A673 (cell line): ENCODE measurements around the gene TROAP. TPM values are rescaled to one million over a fixed set of nuclear protein-coding genes. Genes with fewer than 3 reads are reported as not detected.

Experiments used
- BruUV-seq: library from RNA; stranded (reverse); fragments of 400-500 nt; replicated peaks from 2 replicates; lab custom pipeline; 2021; lab: Mats Ljungman, UMichigan
- CTCF ChIA-PET: fragments of 300-600 bp; sonication (Branson Sonifier 250); formaldehyde crosslinking; loops from one replicate; lab custom pipeline; 2022; ENCODE audit warnings: antibody characterized with exemption; lab: Charles Lee
- POLR2A ChIA-PET: fragments of 300-600 bp; sonication (Branson Sonifier 250); formaldehyde crosslinking; loops from one replicate; lab custom pipeline; 2022; ENCODE audit warnings: antibody characterized with exemption; ENCODE audit not compliant: low non-redundant PET; lab: Charles Lee
- DNase-seq: peaks from one replicate; pipeline ENCODE4 v3.0.0-alpha.2; 2015; ENCODE audit warnings: low spot score
- H3K27ac ChIP-seq: fragments of 200-600 bp; sonication (generic); 2 replicates; pipeline ENCODE4 v1.5.1; 2016; ENCODE audit warnings: mixed run types, low read depth, mild to moderate bottlenecking, mixed read lengths, antibody characterized with exemption, low read length; ENCODE audit not compliant: poor library complexity, severe bottlenecking
- H3K27me3 ChIP-seq: fragments of 200-600 bp; sonication (generic); replicated peaks from 2 replicates; pipeline ENCODE4 v1.6.1; 2017; ENCODE audit warnings: mixed run types, low read depth, mild to moderate bottlenecking, mixed read lengths, antibody characterized with exemption, low read length; ENCODE audit not compliant: insufficient read depth, poor library complexity
- H3K36me3 ChIP-seq: fragments of 200-600 bp; sonication (generic); 2 replicates; pipeline ENCODE4 v1.6.1; 2016; ENCODE audit warnings: mixed run types, mild to moderate bottlenecking, mixed read lengths, antibody characterized with exemption, low read length; ENCODE audit not compliant: insufficient read depth, poor library complexity, severe bottlenecking
- H3K4me1 ChIP-seq: fragments of 200-600 bp; sonication (generic); 2 replicates; pipeline ENCODE4 v1.6.1; 2017; ENCODE audit warnings: mixed run types, mild to moderate bottlenecking, mixed read lengths, antibody characterized with exemption, low read length; ENCODE audit not compliant: insufficient read depth, poor library complexity, severe bottlenecking
- H3K4me3 ChIP-seq: fragments of 200-600 bp; sonication (generic); 2 replicates; pipeline ENCODE4 v1.5.1; 2016; ENCODE audit warnings: low read depth, mixed run types, mild to moderate bottlenecking, mixed read lengths, low read length; ENCODE audit not compliant: poor library complexity, severe bottlenecking
- H3K9me3 ChIP-seq: fragments of 200-600 bp; sonication (generic); 2 replicates; pipeline ENCODE4 v1.6.1; 2016; ENCODE audit warnings: mixed run types, low read depth, mild to moderate bottlenecking, mixed read lengths, antibody characterized with exemption, low read length; ENCODE audit not compliant: poor library complexity, severe bottlenecking
- CTCF ChIP-seq: fragments of 300-800, 200-600 bp; sonication (generic); conservative IDR thresholded peaks from 2 replicates; pipeline ENCODE4 v1.5.1; 2017; ENCODE audit warnings: low read depth, mild to moderate bottlenecking, antibody characterized with exemption, low read length, moderate library complexity, mixed read lengths
- EZH2 ChIP-seq: fragments of 200-600 bp; sonication (generic); IDR thresholded peaks from 2 replicates; pipeline ENCODE4 v1.6.1; 2017; ENCODE audit warnings: borderline replicate concordance, low read depth, mild to moderate bottlenecking, mixed read lengths, antibody characterized with exemption, low read length; ENCODE audit not compliant: poor library complexity, severe bottlenecking
- intact Hi-C: fragments of 100-400 bp; cut with micrococcal nuclease; formaldehyde crosslinking; loops from one replicate; pipeline ENCODE4 v1.10.0; 2022; ENCODE audit not compliant: unreplicated experiment
- total RNA-seq: library from RNA; stranded (reverse); gene quantifications from 2 replicates; pipeline ENCODE4 v1.2.3, GENCODE V29; 2021

TROAP gene
- total RNA-seq, 1 experiment from 2014 or later = 124 TPM

- POLR2A ChIA-PET = no interaction called here
- BruUV-seq = no TSS peak
- Histone ChIP-seq H3K4me3 (no peak overlapping the region), H3K9me3 (no peaks in the 10 kb centered on the region), H3K4me1 (peaks cover 7% of the 10 kb centered on the region), H3K27me3 (no peaks in the 10 kb centered on the region), H3K27ac (no peak overlapping the region), H3K36me3 (no peaks in the 10 kb centered on the region)
- TF ChIP-seq EZH2 = no peak
- TF ChIP-seq CTCF = peak; percentile 93
- DNase-seq = peak; percentile 68
- intact Hi-C loops = loop anchor here (1.0 to 2.0 kb wide), 3 partner anchors 58 to 226 kb away; partner anchors contain the start of gene DNAJC22
- CTCF ChIA-PET = interaction anchor here (0.6 to 2.7 kb wide), 9 partner anchors 11 to 292 kb away, joined by 3 to 15 read pairs (median 7); partner anchors contain the start of genes C1QL4 and DNAJC22
Measured at GRCh38 chr12:49288412-49288853, 34.6 kb upstream of the TROAP start.

- POLR2A ChIA-PET = no interaction called here
- no peaks in the 10 kb centered on the region for H3K27me3 ChIP-seq
- DNase-seq = no peak
- H3K36me3 ChIP-seq = no peaks in the 10 kb centered on the region
- no peak overlapping the region for H3K4me3 ChIP-seq
- no peak overlapping the region for H3K27ac ChIP-seq
- H3K9me3 ChIP-seq = no peaks in the 10 kb centered on the region
- peaks cover 14% of the 10 kb centered on the region for H3K4me1 ChIP-seq
- BruUV-seq = no TSS peak
- TF ChIP-seq CTCF = no peak
- CTCF ChIA-PET = interaction anchor here (0.6 to 2.7 kb wide), 9 partner anchors 11 to 291 kb away, joined by 3 to 15 read pairs (median 7); partner anchors contain the start of genes C1QL4 and DNAJC22
- intact Hi-C loops = loop anchor here (1.0 to 2.0 kb wide), 3 partner anchors 58 to 225 kb away; partner anchors contain the start of gene DNAJC22
Measured at GRCh38 chr12:49288922-49289555, 34.0 kb upstream of the TROAP start.

DNA sequence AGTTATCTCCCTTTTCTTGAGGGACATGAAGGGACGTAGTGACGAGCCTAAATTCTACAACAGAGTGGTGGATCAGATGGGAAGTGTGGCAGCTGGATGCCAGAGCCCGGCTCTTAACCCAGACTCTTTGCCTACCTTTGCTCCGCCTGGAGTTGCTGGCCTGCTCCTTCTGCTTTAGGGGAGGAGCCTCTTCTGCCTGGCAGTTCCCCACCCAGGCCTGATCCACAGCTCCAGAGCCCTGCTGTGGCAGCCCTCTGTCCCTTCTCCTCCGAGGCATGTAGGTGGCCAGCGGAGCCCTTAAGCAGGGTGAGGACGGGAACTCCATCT lies 30.4 kb upstream of the TROAP start:
- DNase-seq = no peak
- no peak overlapping the region for H3K4me3 ChIP-seq
- H3K9me3 ChIP-seq = no peaks in the 10 kb centered on the region
- POLR2A ChIA-PET = no interaction called here
- TF ChIP-seq CTCF (no peak), EZH2 (no peak)
- CTCF ChIA-PET = interaction anchor here (1.2 kb wide), 1 partner anchor 55 kb away, joined by 3 read pairs; no protein-coding TSS in a partner anchor
- intact Hi-C loops = no loop called here
- H3K27ac ChIP-seq = no peak overlapping the region
- no peaks in the 10 kb centered on the region for H3K36me3 ChIP-seq
- no TSS peak for BruUV-seq
- peaks cover 17% of the 10 kb centered on the region for H3K4me1 ChIP-seq
- H3K27me3 ChIP-seq = no peaks in the 10 kb centered on the region
